H1 (cell line): ENCODE results near the gene SH2D4B. TPM values are rescaled to one million over a fixed set of nuclear protein-coding genes. Genes with fewer than 3 reads are reported as not detected.

Experiments used
- CTCF ChIA-PET: fragments of 300-600 bp; sonication (Branson Sonifier 250); formaldehyde crosslinking; loops from one replicate; lab custom pipeline; 2021; ENCODE audit not compliant: partially characterized antibody; lab: Charles Lee
- POLR2A ChIA-PET: fragments of 300-600 bp; sonication (Branson Sonifier 250); formaldehyde crosslinking; loops from one replicate; lab custom pipeline; 2021; ENCODE audit warnings: inconsistent platforms; ENCODE audit not compliant: partially characterized antibody; lab: Charles Lee
- DNase-seq, 2 experiments: peaks; one replicate each; pipeline versions ENCODE4 v3.0.0 to v3.0.0-alpha.2; 2010 to 2022; ENCODE audit warnings: low spot score in 2 of 2, low read depth in 1 of 2, mixed read lengths in 1 of 2
- FAIRE-seq: peaks from 2 replicates; lab custom pipeline; 2011; peaks lifted over from hg19 to GRCh38; lab: Jason Lieb, UNC
- H2AFZ ChIP-seq: 2 replicates; pipeline ENCODE4 v1.8.1; 2012; ENCODE audit warnings: low read length, inconsistent platforms
- H2AK5ac ChIP-seq: 2 replicates; pipeline ENCODE4 v1.6.1; 2013; ENCODE audit warnings: low read depth, low read length
- H2BK120ac ChIP-seq: replicated peaks from 2 replicates; pipeline ENCODE3; 2013; ENCODE audit warnings: low read depth, low read length, inconsistent platforms
- H2BK12ac ChIP-seq: 2 replicates; pipeline ENCODE4 v1.6.1; 2013; ENCODE audit warnings: low read depth, low read length
- H2BK15ac ChIP-seq: 2 replicates; pipeline ENCODE4 v1.6.1; 2013; ENCODE audit warnings: low read length
- H2BK20ac ChIP-seq: 2 replicates; pipeline ENCODE4 v1.6.1; 2013; ENCODE audit warnings: low read length
- H2BK5ac ChIP-seq: 2 replicates; pipeline ENCODE4 v1.6.1; 2013; ENCODE audit warnings: low read depth, low read length
- H3K14ac ChIP-seq: 2 replicates; pipeline ENCODE4 v1.6.1; 2013; ENCODE audit warnings: inconsistent platforms; ENCODE audit not compliant: insufficient read length
- H3K18ac ChIP-seq: 2 replicates; pipeline ENCODE4 v1.6.1; 2013; ENCODE audit warnings: low read length; ENCODE audit errors: extremely low read depth
- H3K23ac ChIP-seq: 2 replicates; pipeline ENCODE4 v1.6.1; 2013; ENCODE audit warnings: inconsistent platforms; ENCODE audit not compliant: insufficient read length
- H3K23me2 ChIP-seq: 2 replicates; pipeline ENCODE4 v1.6.1; 2013; ENCODE audit warnings: low read depth, low read length
- H3K27ac ChIP-seq: 2 replicates; pipeline ENCODE4 v1.6.1; 2011; ENCODE audit warnings: low read depth, low read length, inconsistent platforms
- H3K27me3 ChIP-seq, 4 experiments: replicated peaks in 1 of 4; 1 replicate in 1 of 4; 2 replicates in 3 of 4; pipeline versions ENCODE4 v1.6.1 to v1.8.1; 2011 to 2013; ENCODE audit warnings: low read length in 3 of 4, mild to moderate bottlenecking in 3 of 4, inconsistent platforms in 2 of 4, mixed read lengths in 2 of 4, moderate library complexity in 1 of 4; ENCODE audit not compliant: control insufficient read depth in 3 of 4, insufficient read depth in 3 of 4; ENCODE audit errors: extremely low read depth in 1 of 4
- H3K36me3 ChIP-seq, 4 experiments: 2 replicates each; pipeline versions ENCODE4 v1.6.1 to v1.8.1; 2011 to 2013; ENCODE audit warnings: mild to moderate bottlenecking in 4 of 4, low read length in 3 of 4, moderate library complexity in 2 of 4, control low read depth in 1 of 4, inconsistent platforms in 1 of 4; ENCODE audit not compliant: insufficient read depth in 4 of 4, control insufficient read depth in 2 of 4
- H3K4ac ChIP-seq: replicated peaks from 2 replicates; pipeline ENCODE3; 2013; ENCODE audit warnings: low read length, low read depth, mixed read lengths, inconsistent platforms; ENCODE audit not compliant: insufficient read length
- H3K4me1 ChIP-seq, 4 experiments: replicated peaks in 1 of 4; 1 replicate in 1 of 4; 2 replicates in 3 of 4; pipeline versions ENCODE4 v1.6.1 to v1.8.1; 2011 to 2013; ENCODE audit warnings: low read length in 3 of 4, inconsistent platforms in 2 of 4, mixed read lengths in 1 of 4; ENCODE audit not compliant: insufficient read depth in 4 of 4, control insufficient read depth in 3 of 4
- H3K4me2 ChIP-seq, 2 experiments: 2 replicates each; pipeline versions ENCODE4 v1.6.1 to v1.8.1; 2011 to 2013; ENCODE audit warnings: low read depth in 2 of 2, low read length in 2 of 2, control low read depth in 1 of 2, inconsistent platforms in 1 of 2, mild to moderate bottlenecking in 1 of 2; ENCODE audit not compliant: insufficient read depth in 1 of 2
- H3K4me3 ChIP-seq, 4 experiments: fragments of 200-600, 300-600 bp in 1 of 4; sonication (generic), shearing (Covaris generic), sonication (Bioruptor Twin) in 1 of 4; 2 replicates each; pipeline versions ENCODE4 v1.5.1 to v1.8.1; 2011 to 2016; ENCODE audit warnings: low read length in 4 of 4, low read depth in 3 of 4, control low read depth in 2 of 4, inconsistent platforms in 2 of 4, mild to moderate bottlenecking in 2 of 4, mixed read lengths in 1 of 4, moderate library complexity in 1 of 4; ENCODE audit not compliant: insufficient read depth in 2 of 4; ENCODE audit errors: extremely low read depth in 1 of 4
- H3K56ac ChIP-seq: replicated peaks from 2 replicates; pipeline ENCODE3; 2013; ENCODE audit warnings: low read depth, mild to moderate bottlenecking, mixed read lengths, low read length, inconsistent platforms; ENCODE audit not compliant: insufficient read length
- H3K79me1 ChIP-seq: 2 replicates; pipeline ENCODE4 v1.6.1; 2013; ENCODE audit warnings: low read depth, low read length, control low read depth
- H3K79me2 ChIP-seq, 2 experiments: 2 replicates each; pipeline versions ENCODE4 v1.6.1 to v1.8.1; 2012 to 2013; ENCODE audit warnings: low read length in 2 of 2, mild to moderate bottlenecking in 2 of 2, inconsistent platforms in 1 of 2; ENCODE audit not compliant: insufficient read depth in 2 of 2, control insufficient read depth in 1 of 2
- H3K9ac ChIP-seq, 4 experiments: replicated peaks in 1 of 4; 1 replicate in 1 of 4; 2 replicates in 3 of 4; pipeline versions ENCODE4 v1.6.1 to v1.8.1; 2011 to 2013; ENCODE audit warnings: low read depth in 3 of 4, low read length in 3 of 4, control low read depth in 2 of 4, mild to moderate bottlenecking in 2 of 4, moderate library complexity in 2 of 4, inconsistent platforms in 1 of 4; ENCODE audit errors: extremely low read depth in 1 of 4
- H3K9me3 ChIP-seq, 2 experiments: 2 replicates each; pipeline versions ENCODE4 v1.6.1 to v1.8.1; 2012 to 2013; ENCODE audit warnings: mild to moderate bottlenecking in 2 of 2, moderate library complexity in 2 of 2, control low read depth in 1 of 2, inconsistent platforms in 1 of 2, low read depth in 1 of 2, low read length in 1 of 2, mixed read lengths in 1 of 2; ENCODE audit not compliant: insufficient read depth in 2 of 2
- H4K20me1 ChIP-seq, 2 experiments: replicated peaks in 1 of 2; 2 replicates each; pipeline versions ENCODE3 to v1.8.1; 2011 to 2013; ENCODE audit warnings: inconsistent platforms in 2 of 2, low read length in 2 of 2, mild to moderate bottlenecking in 1 of 2; ENCODE audit not compliant: insufficient read depth in 2 of 2, control insufficient read depth in 1 of 2
- H4K5ac ChIP-seq: 2 replicates; pipeline ENCODE4 v1.6.1; 2013; ENCODE audit warnings: low read length, low read depth, mixed read lengths, inconsistent platforms; ENCODE audit not compliant: insufficient read length
- H4K8ac ChIP-seq: 2 replicates; pipeline ENCODE4 v1.8.0; 2013; ENCODE audit warnings: mild to moderate bottlenecking, moderate library complexity, low read length, inconsistent platforms; ENCODE audit not compliant: insufficient read depth; ENCODE audit errors: extremely low read depth
- H4K91ac ChIP-seq: replicated peaks from 2 replicates; pipeline ENCODE3; 2013; ENCODE audit warnings: low read length, mixed read lengths, inconsistent platforms; ENCODE audit not compliant: insufficient read length
- JUN ChIP-seq: IDR thresholded peaks from 2 replicates; pipeline ENCODE4 v1.6.1; 2011; ENCODE audit warnings: low read depth, mild to moderate bottlenecking, improper control_type of control experiment, low read length
- KDM4A ChIP-seq: IDR thresholded peaks from one replicate; pipeline ENCODE4 v1.7.1; 2012; ENCODE audit warnings: low read depth, mild to moderate bottlenecking, moderate library complexity, low read length, inconsistent platforms; ENCODE audit not compliant: severe bottlenecking
- RBBP5 ChIP-seq: IDR thresholded peaks from 2 replicates; pipeline ENCODE4 v1.7.1; 2012; ENCODE audit warnings: low read depth, mild to moderate bottlenecking, inconsistent platforms, low read length, moderate library complexity, borderline replicate concordance
- SIN3A ChIP-seq, 2 experiments: IDR thresholded peaks in 1 of 2; conservative IDR thresholded peaks in 1 of 2; 2 replicates each; pipeline ENCODE4 v1.6.1; 2011 to 2012; ENCODE audit warnings: low read length in 2 of 2, improper control_type of control experiment in 1 of 2, low read depth in 1 of 2, mild to moderate bottlenecking in 1 of 2
- WGBS, 2 experiments: shearing (Covaris generic) in 1 of 2; methylation state at CpG; one replicate each; pipeline versions ENCODE4 v1.1.6 to v1.1.7; 2013 to 2015; ENCODE audit warnings: low lambda C conversion rate in 2 of 2, mixed read lengths in 2 of 2, inconsistent platforms in 1 of 2, low coverage in 1 of 2, missing lambda C conversion rate in 1 of 2; ENCODE audit not compliant: insufficient replicate concordance in 2 of 2, insufficient coverage in 1 of 2, insufficient read length in 1 of 2; ENCODE audit errors: extremely low coverage in 1 of 2, missing lambda C conversion rate in 1 of 2; 5-methylcytosine and 5-hydroxymethylcytosine counted together
- polyA plus RNA-seq, 7 experiments: library from polyadenylated mRNA; depleted of rRNA in 3 of 7; stranded (reverse) in 5 of 7; unstranded in 2 of 7; fragments of >200 nt in 5 of 7; fragments of 200-250 nt in 2 of 7; gene quantifications; 1 replicate in 5 of 7; 2 replicates in 1 of 7; 4 replicates in 1 of 7; pipeline versions ENCODE4 v1.2.1 to v1.2.3, GENCODE V29; 2011 to 2013; ENCODE audit warnings: missing spikeins in 2 of 7, mixed read lengths in 2 of 7
- total RNA-seq: library from RNA; stranded (reverse); fragmentation: NEBNext Ultra II Directional; extraction: Animal tissue kit (Norgen Biotek cat#: 25700); gene quantifications from 2 replicates; pipeline ENCODE4 v1.2.1, GENCODE V29; 2021

Gene SH2D4B
- total and polyA plus RNA-seq, 2 of the 8 experiments (the other 6 are each of a cell fraction or from before 2014, with no cell fraction given): 0.06 to 0.13 TPM

DNA sequence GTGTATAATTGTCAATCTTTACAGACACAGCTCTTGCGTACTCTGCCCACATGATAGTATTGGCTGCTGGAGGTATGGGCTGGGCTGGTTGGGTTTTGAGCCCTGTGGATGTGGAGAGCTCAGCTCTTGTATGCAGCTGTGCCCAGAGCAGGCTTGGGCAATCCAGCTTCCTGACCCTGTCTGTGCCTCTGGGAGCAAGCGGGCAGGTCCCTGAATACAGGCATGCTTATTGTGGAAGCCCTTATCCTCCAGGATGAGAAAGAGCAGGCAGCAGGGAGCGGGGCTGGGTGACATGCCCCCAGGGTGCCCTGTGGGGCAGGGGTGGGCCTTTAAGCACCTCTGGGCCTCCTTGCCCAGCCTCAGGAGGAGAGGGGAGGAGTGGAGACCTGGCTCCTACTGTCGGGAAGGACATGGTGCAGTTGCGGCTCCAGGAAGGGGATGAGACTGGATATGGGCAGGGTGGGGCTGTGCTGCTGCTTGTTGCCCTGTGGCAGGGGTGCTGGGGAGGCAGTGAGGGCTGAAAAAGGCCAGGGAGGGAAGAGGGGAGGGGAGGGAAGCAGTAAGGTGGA, 32.7 kb upstream of the SH2D4B start:
- Histone ChIP-seq H3K4me2 (no peak overlapping the region), H3K56ac (no peak overlapping the region), H2BK5ac (peak overlapping the region; percentile 67; the same call in 1 of the 2 replicates), H3K9ac (no peak overlapping the region), H2AK5ac (no peak overlapping the region), H2BK15ac (no peak overlapping the region), H3K36me3 (peaks cover 0 to 5% (median 3%) of the 10 kb centered on the region in 4 experiments; a peak in 3 of 8 replicates), H3K79me2 (peaks cover 0 to 33% of the 10 kb centered on the region in 2 experiments; a peak in 2 of 4 replicates), H2BK120ac (no peak overlapping the region), H3K4me3 (no peak overlapping the region), H3K9me3 (no peaks in the 10 kb centered on the region), H2BK20ac (no peak overlapping the region)
- CTCF ChIA-PET: interaction anchor here (0.7 to 21.9 kb wide), 42 partner anchors 8 to 274 kb away, joined by 3 to 1263 read pairs (median 6); partner anchors contain the start of gene TSPAN14
- 86% methylated on average over 5 of the region's 5 CpGs; no CpG with 5 or more reads in 1 of the 2 experiments for WGBS, 2 experiments
- DNase-seq: no peak
- TF ChIP-seq KDM4A (no peak), SIN3A (conservative IDR thresholded peaks at IDR 0.05 in 1 of 2, IDR thresholded peaks at IDR 0.05 in 1 of 2; ENCODE audit: low read depth in 1 of 2, low read length in 2 of 2) (no peak), RBBP5 (no peak), JUN (no peak)
- TF ChIP-seq, all 59 proteins: peak for 0
- Histone ChIP-seq H4K8ac (no peak overlapping the region), H4K5ac (no peak overlapping the region), H3K23ac (no peak overlapping the region), H2AFZ (no peak overlapping the region), H3K79me1 (peaks cover 17% of the 10 kb centered on the region), H4K20me1 (peaks cover 20 to 22% of the 10 kb centered on the region in 2 experiments), H3K27ac (no peak overlapping the region), H3K23me2 (no peaks in the 10 kb centered on the region; the same call in 1 of the 2 replicates), H2BK12ac (0 out of 2 replicates have a peak overlapping the region, but pooled peaks have one; percentile 50), H3K27me3 (no peaks in the 10 kb centered on the region), H3K14ac (no peak overlapping the region), H4K91ac (no peak overlapping the region), H3K18ac (0 out of 2 replicates have a peak overlapping the region, but pooled peaks have one; percentile 32), H3K4me1 (peaks cover 5 to 29% (median 13%) of the 10 kb centered on the region in 4 experiments), H3K4ac (no peak overlapping the region)
- FAIRE-seq: no peak
- POLR2A ChIA-PET: interaction anchor here (0.5 to 2.8 kb wide), 4 partner anchors 40 to 125 kb away, joined by 3 to 10 read pairs (median 3); partner anchors contain the start of gene TSPAN14
